HPDE6-E6E7 (cell line): Measurements from ENCODE around the gene SLIRP.
"Not testable (repeated sequence)": the region's sequence is repeated elsewhere in the genome, so short reads cannot be mapped to it uniquely, and the experiment has no call there.

Source experiments
- DNase-seq: peaks from one replicate; pipeline ENCODE4 v3.0.0; 2011; ENCODE audit warnings: missing footprints; ENCODE audit errors: extremely low spot score

Gene SLIRP

GRCh38 chr14:77741438-77741837 lies 33.5 kb downstream of the SLIRP start:
- DNase-seq: no peak

GRCh38 chr14:77746064-77746702 lies 38.3 kb downstream of the SLIRP start:
- no peak for DNase-seq

GRCh38 chr14:77747425-77747824 lies 39.5 kb downstream of the SLIRP start:
- not testable (repeated sequence) for DNase-seq

- no peak for DNase-seq
Observed at GRCh38 chr14:77752266-77752665, 44.4 kb downstream of the SLIRP start.

GRCh38 chr14:77752799-77753516 lies 45.1 kb downstream of the SLIRP start:
- DNase-seq: no peak

- DNase-seq: peak; percentile 93
Observed at GRCh38 chr14:77760381-77761204, 52.7 kb downstream of the SLIRP start, which contains the start of gene SNW1. SNW1 (minus strand) TSS chr14:77761156; CDS start chr14:77761127, 29 bp downstream.

GRCh38 chr14:77761205-77761931 lies 53.5 kb downstream of the SLIRP start:
- DNase-seq: peak; percentile 15

GRCh38 chr14:77763316-77763715 lies 55.4 kb downstream of the SLIRP start:
- no peak for DNase-seq

DNA sequence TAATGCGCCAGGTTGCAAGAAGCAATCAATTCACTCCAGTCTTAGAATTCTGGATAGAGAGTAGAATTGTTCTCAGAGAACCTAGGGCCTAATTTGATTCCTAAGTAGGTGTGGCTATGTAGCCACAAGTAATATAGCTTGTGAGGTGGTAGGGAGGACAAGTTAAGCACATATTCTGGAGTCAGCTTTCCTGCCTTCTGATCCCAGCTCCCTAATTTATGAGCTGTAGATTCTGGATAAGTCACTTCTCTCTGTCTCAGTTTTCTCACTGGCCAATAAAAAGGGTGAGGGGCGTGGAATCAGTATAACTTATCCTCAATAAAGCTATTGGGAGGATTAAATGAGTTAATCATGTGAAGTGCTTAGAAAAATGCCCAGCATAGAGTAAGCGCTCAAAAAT lies 56.1 kb downstream of the SLIRP start:
- no peak for DNase-seq
